Pancreas (tissue), 10 donors: Measurements from ENCODE around the gene FRRS1L. TPM values are rescaled to one million over a fixed set of nuclear protein-coding genes. Genes with fewer than 3 reads are reported as not detected.

Experiments used
- ATAC-seq, 4 donors: fragments of 200-7000 bp; cut with Tn5 transposase; one replicate each; pipeline versions ENCODE4 v1.8.0 to v1.9.1; 2020; ENCODE audit warnings: mild to moderate bottlenecking in 4 of 4, moderate library complexity in 4 of 4
- DNase-seq, 6 donors: peaks; one replicate each; pipeline ENCODE4 v3.0.0-alpha.2; 2020
- FAIRE-seq: peaks from 2 replicates; lab custom pipeline; 2012; peaks lifted over from hg19 to GRCh38; lab: Jason Lieb, UNC
- H3K27ac ChIP-seq, 4 donors: fragments of 200-600 bp; sonication (generic); 1 replicate in 3 of 4; 2 replicates in 1 of 4; pipeline versions ENCODE4 v1.5.0 to v1.8.0; 2020
- H3K27me3 ChIP-seq, 4 donors: fragments of 200-600 bp; one replicate each; pipeline ENCODE4 v1.8.0; 2021
- H3K36me3 ChIP-seq, 3 donors: fragments of 200-600 bp; sonication (generic) in 1 of 3; one replicate each; pipeline versions ENCODE4 v1.5.0 to v1.8.0; 2020 to 2021
- H3K4me1 ChIP-seq, 3 donors: fragments of 200-600 bp; one replicate each; pipeline ENCODE4 v1.8.0; 2021
- H3K4me3 ChIP-seq, 4 donors: fragments of 200-600 bp; sonication (generic) in 2 of 4; one replicate each; pipeline versions ENCODE4 v1.5.0 to v1.8.0; 2020 to 2021
- H3K9me3 ChIP-seq, 4 donors: fragments of 200-600 bp; one replicate each; pipeline ENCODE4 v1.8.0; 2021
- WGBS, 2 donors: extraction: QIAGEN DNeasy Blood & Tissue Kit; methylation state at CpG; one replicate each; pipeline ENCODE4 v1.1.7; 2013; 5-methylcytosine and 5-hydroxymethylcytosine counted together
- intact Hi-C, 3 donors: fragments of 100-400 bp; cut with DNase I; formaldehyde crosslinking; loops; one replicate each; pipeline versions ENCODE4 v1.11.1 to v1.14.2; 2022
- polyA plus RNA-seq, 2 donors: library from polyadenylated mRNA; stranded (reverse); fragments of 200-250 nt; gene quantifications; one replicate each; pipeline ENCODE4 v1.2.3, GENCODE V29; 2013
- total RNA-seq, 6 donors: library from RNA; stranded (reverse); fragmentation: NEBNext Ultra II Directional in 4 of 6; extraction: Animal tissue kit (Norgen Biotek cat#: 25700) in 4 of 6; gene quantifications; one replicate each; pipeline versions ENCODE4 v1.2.1 to v1.2.4, GENCODE V29; 2021 to 2023
- TF ChIP-seq, protein P1 (sequence below), 4 donors: fragments of 200-600 bp; sonication (generic) in 3 of 4; IDR thresholded peaks; one replicate each; pipeline versions ENCODE4 v1.5.0 to v1.8.0; 2021; ENCODE audit warnings: antibody characterized with exemption in 4 of 4
- donor health status: healthy with polysubstance abuse.
- donor health status: DM: no; HTN: no; CAD: no; lungs with moderate emphysema.
- donor health status: DM: no; HTN: no; CAD: no.
- donor health status: control.
- donor health status: control.
- donor health status: Bipolar disorder and iron deficiency.
- donor health status: DM: yes; HTN: yes; CAD: no.
- donor health status: DM: no; HTN: no; CAD: no.
- donor health status: DM: no; HTN: no; CAD: no.
- donor health status: DM: yes; HTN: yes; CAD: no.

Gene FRRS1L
- total and polyA plus RNA-seq, 8 donors: 0.19 to 3.0 (median 0.80) TPM

DNA sequence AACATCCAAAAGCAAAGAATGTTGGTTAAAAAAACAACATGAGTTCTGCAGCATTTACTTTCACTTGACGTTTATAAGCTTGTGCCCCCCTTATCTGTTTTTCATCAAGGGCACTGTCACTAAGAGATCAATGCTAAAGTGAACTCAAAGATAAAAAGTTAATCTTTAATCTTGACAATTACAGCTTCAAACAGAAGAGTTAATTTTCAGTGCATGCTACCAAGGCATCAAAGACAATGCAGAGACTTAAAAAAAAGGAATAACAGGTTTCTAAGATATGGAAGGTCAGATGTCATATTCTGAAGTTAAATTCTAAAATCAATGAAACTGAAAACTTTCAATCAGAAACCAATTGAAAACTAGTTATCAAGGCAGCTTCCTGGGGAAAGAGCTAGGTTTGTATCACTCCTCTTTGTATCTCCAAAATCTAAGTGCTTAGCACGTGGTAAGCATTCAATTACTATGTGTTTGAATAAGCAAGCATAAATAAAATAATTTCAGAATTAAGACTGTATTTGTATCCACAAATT lies 84.9 kb downstream of the FRRS1L start:
- 16 to 20% methylated on average over 2 of the region's 2 CpGs for WGBS, 2 donors
- FAIRE-seq: no peak
- Histone ChIP-seq H3K4me3 (no peak overlapping the region), H3K27ac (no peak overlapping the region), H3K4me1 (peaks cover 0 to 5% (median 0%) of the 10 kb centered on the region in 3 donors), H3K27me3 (no peaks in the 10 kb centered on the region), H3K36me3 (peaks cover 0 to 24% (median 0%) of the 10 kb centered on the region in 3 donors), H3K9me3 (no peaks in the 10 kb centered on the region)
- TF ChIP-seq, protein P1, sequence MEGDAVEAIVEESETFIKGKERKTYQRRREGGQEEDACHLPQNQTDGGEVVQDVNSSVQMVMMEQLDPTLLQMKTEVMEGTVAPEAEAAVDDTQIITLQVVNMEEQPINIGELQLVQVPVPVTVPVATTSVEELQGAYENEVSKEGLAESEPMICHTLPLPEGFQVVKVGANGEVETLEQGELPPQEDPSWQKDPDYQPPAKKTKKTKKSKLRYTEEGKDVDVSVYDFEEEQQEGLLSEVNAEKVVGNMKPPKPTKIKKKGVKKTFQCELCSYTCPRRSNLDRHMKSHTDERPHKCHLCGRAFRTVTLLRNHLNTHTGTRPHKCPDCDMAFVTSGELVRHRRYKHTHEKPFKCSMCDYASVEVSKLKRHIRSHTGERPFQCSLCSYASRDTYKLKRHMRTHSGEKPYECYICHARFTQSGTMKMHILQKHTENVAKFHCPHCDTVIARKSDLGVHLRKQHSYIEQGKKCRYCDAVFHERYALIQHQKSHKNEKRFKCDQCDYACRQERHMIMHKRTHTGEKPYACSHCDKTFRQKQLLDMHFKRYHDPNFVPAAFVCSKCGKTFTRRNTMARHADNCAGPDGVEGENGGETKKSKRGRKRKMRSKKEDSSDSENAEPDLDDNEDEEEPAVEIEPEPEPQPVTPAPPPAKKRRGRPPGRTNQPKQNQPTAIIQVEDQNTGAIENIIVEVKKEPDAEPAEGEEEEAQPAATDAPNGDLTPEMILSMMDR (IDR thresholded peaks at IDR 0.05): no peak
- intact Hi-C loops: no loop called here
- DNase-seq: no peak
- ATAC-seq: no peak

Other genes starting within 250 kb of the FRRS1L start
- gene ELP1, start 233.1 kb downstream of the FRRS1L start, total RNA-seq: 10 to 100 TPM in 2 of 6 donors, 1 to 10 TPM in 4; 6.9 to 13.3 (median 8.8) TPM
- gene ELP1, start 233.1 kb downstream of the FRRS1L start, polyA plus RNA-seq: 10 to 100 TPM; 10.7 to 19.2 TPM
- 1 to 10 TPM; 5.7 to 7.6 (median 7.3) TPM for gene ABITRAM, start 232.8 kb downstream of the FRRS1L start, total RNA-seq
- 1 to 10 TPM; 7.1 to 8.1 TPM for gene ABITRAM, start 232.8 kb downstream of the FRRS1L start, polyA plus RNA-seq
- gene CTNNAL1, start 153.8 kb downstream of the FRRS1L start, total RNA-seq: 10 to 100 TPM in 4 of 6 donors, 1 to 10 TPM in 2; 8.8 to 19.1 (median 15.3) TPM
- gene CTNNAL1, start 153.8 kb downstream of the FRRS1L start, polyA plus RNA-seq: 10 to 100 TPM; 15.9 to 29.7 TPM
- 10 to 100 TPM; 19.1 to 34.1 (median 24.1) TPM for gene TMEM245, start 47.3 kb downstream of the FRRS1L start, total RNA-seq
- 10 to 100 TPM in 1 of 2 donors, 1 to 10 TPM in 1; 4.9 to 14.4 TPM for gene TMEM245, start 47.3 kb downstream of the FRRS1L start, polyA plus RNA-seq
- gene EPB41L4B, start 153.8 kb upstream of the FRRS1L start, total RNA-seq: 100 to 1,000 TPM in 1 of 6 donors, 10 to 100 TPM in 5; 78.5 to 122 (median 93.9) TPM
- gene EPB41L4B, start 153.8 kb upstream of the FRRS1L start, polyA plus RNA-seq: 10 to 100 TPM; 36.8 to 37.0 TPM